ENCODE data around the gene RPS6KA5. TPM values are rescaled to one million over a fixed set of nuclear protein-coding genes. Genes with fewer than 3 reads are reported as not detected.

Gene RPS6KA5
- total RNA-seq, 4 donors from 2014 or later, result 8.2 to 13.6 (median 10.2) TPM

DNA sequence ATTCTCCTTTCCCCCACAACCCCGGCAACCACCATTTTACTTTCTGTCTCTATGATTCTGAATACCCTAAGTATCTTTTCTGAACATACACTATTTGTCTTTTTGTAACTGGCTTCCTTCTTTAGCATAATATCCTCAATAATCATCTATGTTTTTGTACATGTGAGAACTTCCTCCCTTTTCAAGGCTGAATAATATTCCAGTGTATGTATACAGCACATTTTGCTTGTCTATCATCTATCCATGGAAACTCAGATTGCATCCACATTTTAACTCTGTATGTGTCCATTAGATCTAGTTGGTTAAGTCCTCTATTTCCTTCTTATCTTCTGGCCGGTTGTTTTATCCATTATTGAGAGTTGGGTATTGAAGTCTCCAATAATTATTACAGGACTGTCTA lies 180.2 kb downstream of the RPS6KA5 start:
- 97 to 98% methylated on average over 2 of the region's 2 CpGs for WGBS, 2 donors
- no peak for DNase-seq (ENCODE audit: low spot score in 2 of 2)
- TF ChIP-seq POLR2A (IDR thresholded peaks at IDR 0.05), result no peak
- TF ChIP-seq, protein P1, sequence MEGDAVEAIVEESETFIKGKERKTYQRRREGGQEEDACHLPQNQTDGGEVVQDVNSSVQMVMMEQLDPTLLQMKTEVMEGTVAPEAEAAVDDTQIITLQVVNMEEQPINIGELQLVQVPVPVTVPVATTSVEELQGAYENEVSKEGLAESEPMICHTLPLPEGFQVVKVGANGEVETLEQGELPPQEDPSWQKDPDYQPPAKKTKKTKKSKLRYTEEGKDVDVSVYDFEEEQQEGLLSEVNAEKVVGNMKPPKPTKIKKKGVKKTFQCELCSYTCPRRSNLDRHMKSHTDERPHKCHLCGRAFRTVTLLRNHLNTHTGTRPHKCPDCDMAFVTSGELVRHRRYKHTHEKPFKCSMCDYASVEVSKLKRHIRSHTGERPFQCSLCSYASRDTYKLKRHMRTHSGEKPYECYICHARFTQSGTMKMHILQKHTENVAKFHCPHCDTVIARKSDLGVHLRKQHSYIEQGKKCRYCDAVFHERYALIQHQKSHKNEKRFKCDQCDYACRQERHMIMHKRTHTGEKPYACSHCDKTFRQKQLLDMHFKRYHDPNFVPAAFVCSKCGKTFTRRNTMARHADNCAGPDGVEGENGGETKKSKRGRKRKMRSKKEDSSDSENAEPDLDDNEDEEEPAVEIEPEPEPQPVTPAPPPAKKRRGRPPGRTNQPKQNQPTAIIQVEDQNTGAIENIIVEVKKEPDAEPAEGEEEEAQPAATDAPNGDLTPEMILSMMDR (IDR thresholded peaks at IDR 0.05), result no peak
- intact Hi-C loops (cut with DNase I; ENCODE audit: low total_unique reads), result no loop called here
- H3K4me3 ChIP-seq (ENCODE audit: low read depth, poor library complexity, severe bottlenecking), result no peak overlapping the region

DNA sequence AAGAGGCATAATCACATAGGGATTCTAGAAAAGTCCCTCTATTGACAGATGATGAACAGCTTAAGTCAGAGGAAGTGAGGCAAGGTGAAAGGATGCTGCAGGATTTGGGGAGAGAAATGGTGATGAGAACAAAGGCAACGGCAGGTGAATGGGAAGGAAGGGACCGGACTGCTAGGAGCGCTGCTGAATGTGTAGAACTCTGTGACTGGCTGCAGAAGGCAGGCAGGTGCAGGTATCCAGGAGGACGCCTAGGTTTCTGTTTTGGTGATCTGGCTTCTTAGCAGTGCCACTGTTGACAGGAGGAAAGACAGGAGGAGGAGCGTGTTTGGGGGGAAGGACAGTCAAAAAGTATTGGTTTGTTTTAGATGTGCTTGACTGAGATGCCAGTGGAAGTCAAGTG lies 185.8 kb downstream of the RPS6KA5 start:
- DNase-seq (ENCODE audit: low spot score in 2 of 2), result no peak
- no peak overlapping the region for H3K4me3 ChIP-seq (ENCODE audit: low read depth, poor library complexity, severe bottlenecking)
- intact Hi-C loops (cut with DNase I; ENCODE audit: low total_unique reads), result no loop called here
- 94% methylated on average over 5 of the region's 5 CpGs for WGBS, 2 donors
- no peak for TF ChIP-seq POLR2A (IDR thresholded peaks at IDR 0.05)
- TF ChIP-seq, protein P1 (IDR thresholded peaks at IDR 0.05), result no peak

DNA sequence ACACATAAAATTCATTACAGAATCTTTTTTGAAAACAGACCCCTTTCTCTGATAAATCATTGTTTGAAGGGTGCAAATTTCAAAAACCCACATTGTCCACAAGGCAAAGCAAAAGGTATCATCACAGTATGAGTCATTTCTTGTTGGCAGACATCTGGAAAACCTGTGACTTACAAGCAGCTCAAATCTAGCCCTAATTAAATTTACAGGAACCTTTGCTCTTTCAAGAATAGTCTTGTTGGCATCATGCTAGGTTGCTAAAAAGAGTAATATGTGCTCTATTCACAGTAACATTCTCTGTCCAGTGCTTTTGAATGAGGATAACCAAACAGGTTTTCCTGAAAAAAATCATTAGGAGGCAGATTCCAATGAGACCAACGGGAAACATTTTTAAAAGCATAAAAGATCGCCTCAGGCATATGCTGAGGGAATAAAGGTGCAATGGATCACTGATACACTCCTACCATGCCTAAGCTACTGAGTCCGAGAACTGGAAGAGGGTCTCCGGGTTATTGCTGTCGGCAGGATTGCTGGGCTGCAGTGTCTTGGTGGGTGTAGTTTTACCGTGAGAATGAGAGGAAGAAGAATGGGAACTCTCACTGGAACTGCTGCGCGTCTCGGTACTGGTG lies 188.7 kb downstream of the RPS6KA5 start:
- intact Hi-C loops (cut with DNase I; ENCODE audit: low total_unique reads), result no loop called here
- WGBS, 2 donors, result 66 to 73% methylated on average over 9 of the region's 9 CpGs
- no peak for TF ChIP-seq POLR2A (IDR thresholded peaks at IDR 0.05)
- TF ChIP-seq, protein P1 (IDR thresholded peaks at IDR 0.05), result no peak
- DNase-seq (ENCODE audit: low spot score in 2 of 2), result no peak
- H3K4me3 ChIP-seq (ENCODE audit: low read depth, poor library complexity, severe bottlenecking), result no peak overlapping the region

DNA sequence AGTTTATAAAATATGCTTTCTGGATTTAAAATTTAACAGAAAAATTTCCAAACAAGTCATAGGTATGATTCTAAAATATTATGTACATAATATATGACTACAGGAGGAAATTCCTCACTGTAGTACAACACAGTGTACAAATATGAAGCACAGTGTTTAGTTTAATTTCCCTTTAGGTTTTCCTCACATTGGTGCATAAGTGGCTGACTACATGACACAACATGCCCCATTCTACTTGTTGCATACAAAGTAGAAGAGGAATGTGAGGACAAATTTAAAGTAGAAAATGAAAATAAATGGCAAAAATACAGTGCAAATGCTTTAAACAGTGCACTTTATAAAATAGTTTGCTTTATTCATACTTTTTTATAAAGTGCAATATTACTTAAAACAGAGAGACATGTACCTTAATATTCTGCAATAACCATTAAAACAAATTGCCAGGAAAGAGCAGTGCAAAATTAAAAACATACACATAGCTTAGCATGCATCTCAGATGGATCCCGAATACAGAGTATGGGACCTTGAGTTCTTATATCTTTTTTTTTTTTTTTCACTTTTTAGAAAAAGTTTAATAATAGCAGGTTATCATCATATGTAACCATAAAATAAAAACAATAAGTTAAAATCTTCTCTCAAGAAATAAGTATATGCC lies 189.4 kb downstream of the RPS6KA5 start:
- no peak overlapping the region for H3K4me3 ChIP-seq (ENCODE audit: low read depth, poor library complexity, severe bottlenecking)
- TF ChIP-seq, protein P1 (IDR thresholded peaks at IDR 0.05), result no peak
- TF ChIP-seq POLR2A (IDR thresholded peaks at IDR 0.05), result no peak
- intact Hi-C loops (cut with DNase I; ENCODE audit: low total_unique reads), result no loop called here
- 40 to 55% methylated on average over 1 of the region's 1 CpG for WGBS, 2 donors
- no peak for DNase-seq (ENCODE audit: low spot score in 2 of 2)

DNA sequence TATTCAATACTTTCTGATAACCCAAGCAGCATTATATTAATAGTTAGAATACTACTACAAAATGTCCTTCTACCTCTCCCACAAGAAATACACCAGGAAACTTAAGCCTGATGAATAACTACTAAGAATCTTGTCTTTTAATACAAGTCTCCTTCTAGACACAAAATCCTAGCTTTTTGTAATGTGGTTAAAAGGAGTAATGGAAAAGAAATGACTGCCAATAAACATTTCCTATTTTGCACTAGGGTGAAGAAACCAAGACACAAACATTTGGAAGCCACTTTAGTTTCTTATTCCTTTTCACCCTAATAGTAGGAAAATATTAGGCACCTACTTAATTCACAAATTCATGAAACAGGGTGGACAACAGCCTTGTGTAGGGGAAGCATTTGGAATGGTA lies 192.9 kb downstream of the RPS6KA5 start:
- intact Hi-C loops (cut with DNase I; ENCODE audit: low total_unique reads), result no loop called here
- no peak overlapping the region for H3K4me3 ChIP-seq (ENCODE audit: low read depth, poor library complexity, severe bottlenecking)
- DNase-seq (ENCODE audit: low spot score in 2 of 2), result no peak
- TF ChIP-seq, protein P1 (IDR thresholded peaks at IDR 0.05), result no peak
- no peak for TF ChIP-seq POLR2A (IDR thresholded peaks at IDR 0.05)

DNA sequence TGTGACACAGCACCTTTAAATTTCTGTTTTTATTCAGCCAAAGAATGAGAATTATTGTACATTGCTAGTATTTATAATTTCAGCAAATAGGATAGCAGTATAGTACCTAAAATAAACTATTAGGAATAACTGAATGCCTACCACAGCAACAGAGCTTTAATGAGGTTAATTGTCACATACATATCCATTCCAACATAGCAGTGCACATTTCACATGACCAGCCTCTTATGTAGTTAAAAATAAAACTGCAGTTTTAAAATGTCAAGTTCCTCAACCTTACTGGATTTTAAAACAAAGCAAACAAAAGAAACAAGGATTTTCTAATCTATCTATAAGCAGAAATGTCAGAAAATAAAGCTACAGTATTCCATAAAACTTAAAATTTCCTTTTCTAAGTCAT lies 193.6 kb downstream of the RPS6KA5 start:
- intact Hi-C loops (cut with DNase I; ENCODE audit: low total_unique reads), result no loop called here
- no peak overlapping the region for H3K4me3 ChIP-seq (ENCODE audit: low read depth, poor library complexity, severe bottlenecking)
- TF ChIP-seq, protein P1 (IDR thresholded peaks at IDR 0.05), result no peak
- no peak for TF ChIP-seq POLR2A (IDR thresholded peaks at IDR 0.05)
- no peak for DNase-seq (ENCODE audit: low spot score in 2 of 2)
